Measurements from ENCODE around the gene ABCC9.

ABCC9 gene

GRCh38 chr12:21940549-21941505 is at the start of gene ABCC9:
ABCC9 (minus strand) TSS chr12:21941426; CDS start chr12:21936674, 4,752 bp downstream.
- no peak for DNase-seq

- DNase-seq: no peak
These were observed 48.7 kb upstream of the ABCC9 start for GRCh38 chr12:21989819-21990412.

- DNase-seq: no peak
These were observed 47.4 kb upstream of the ABCC9 start for GRCh38 chr12:21988619-21989018.

- DNase-seq: no peak
These were observed 46.5 kb upstream of the ABCC9 start for GRCh38 chr12:21987755-21988154.

GRCh38 chr12:21985155-21985554 is 43.9 kb upstream of the ABCC9 start:
- DNase-seq: no peak

GRCh38 chr12:21984375-21984774 is 43.1 kb upstream of the ABCC9 start:
- no peak for DNase-seq

GRCh38 chr12:21983095-21983494 is 41.9 kb upstream of the ABCC9 start:
- DNase-seq: no peak

GRCh38 chr12:21980544-21980943 is 39.3 kb upstream of the ABCC9 start:
- DNase-seq: no peak

- no peak for DNase-seq
These were observed 34.1 kb upstream of the ABCC9 start for GRCh38 chr12:21975293-21975692.

- DNase-seq: no peak
These were observed 32.0 kb upstream of the ABCC9 start for GRCh38 chr12:21973221-21973620.

- no peak for DNase-seq
These were observed 30.8 kb upstream of the ABCC9 start for GRCh38 chr12:21972055-21972454.

- DNase-seq: no peak
These were observed 30.1 kb upstream of the ABCC9 start for GRCh38 chr12:21971344-21971743.

GRCh38 chr12:21962821-21963220 is 21.6 kb upstream of the ABCC9 start:
- no peak for DNase-seq

GRCh38 chr12:21962236-21962635 is 21.0 kb upstream of the ABCC9 start:
- DNase-seq: no peak

- DNase-seq: no peak
These were observed 9.4 kb upstream of the ABCC9 start for GRCh38 chr12:21950649-21951048.

GRCh38 chr12:21949036-21949435 is 7.8 kb upstream of the ABCC9 start:
- no peak for DNase-seq

GRCh38 chr12:21946983-21947382 is 5.8 kb upstream of the ABCC9 start:
- DNase-seq: no peak

- DNase-seq: no peak
These were observed 3.8 kb upstream of the ABCC9 start for GRCh38 chr12:21945002-21945401.

GRCh38 chr12:21942377-21942703 is 1.1 kb upstream of the ABCC9 start:
- no peak for DNase-seq

- no peak for DNase-seq
These were observed 515 bp upstream of the ABCC9 start for GRCh38 chr12:21941506-21942376.

- no peak for DNase-seq
These were observed 1.8 kb downstream of the ABCC9 start for GRCh38 chr12:21939435-21939834.

- no peak for DNase-seq
These were observed 2.3 kb downstream of the ABCC9 start for GRCh38 chr12:21938879-21939278.

- DNase-seq: no peak
These were observed 7.1 kb downstream of the ABCC9 start for GRCh38 chr12:21934173-21934572.

GRCh38 chr12:21933656-21934055 is 7.6 kb downstream of the ABCC9 start:
- no peak for DNase-seq

All from activated CD8-positive, alpha-beta memory T cell treated with anti-CD3 and anti-CD28 coated beads, Interleukin-2, amount 50 U/mL, for 4 hours (primary cell).